Activated CD8-positive, alpha-beta memory T cell treated with anti-CD3 and anti-CD28 coated beads for 4 hours (primary cell): ENCODE measurements around the gene NMNAT2.
"Not testable (repeated sequence)": the region's sequence is repeated elsewhere in the genome, so short reads cannot be mapped to it uniquely, and the experiment has no call there.

Experiments
- DNase-seq, 2 donors: peaks; one replicate each; pipeline ENCODE4 v3.0.0-alpha.2; 2020; ENCODE audit warnings: low read depth in 2 of 2

The NMNAT2 gene

GRCh38 chr1:183417772-183418491, at the start of gene NMNAT2:
Gene NMNAT2 (minus strand): TSS chr1:183418380. CDS start chr1:183418267, 113 bp downstream.
- no peak for DNase-seq

- DNase-seq, result no peak
Measured at GRCh38 chr1:183467687-183468086, 49.5 kb upstream of the NMNAT2 start.

- no peak for DNase-seq
Measured at GRCh38 chr1:183466781-183467180, 48.6 kb upstream of the NMNAT2 start.

GRCh38 chr1:183463566-183463965, 45.4 kb upstream of the NMNAT2 start:
- DNase-seq, result no peak

- DNase-seq, result no peak
Measured at GRCh38 chr1:183461350-183461749, 43.2 kb upstream of the NMNAT2 start.

- DNase-seq, result no peak
Measured at GRCh38 chr1:183460596-183460995, 42.4 kb upstream of the NMNAT2 start.

- no peak for DNase-seq
Measured at GRCh38 chr1:183457449-183457848, 39.3 kb upstream of the NMNAT2 start.

GRCh38 chr1:183456826-183457225, 38.6 kb upstream of the NMNAT2 start:
- no peak for DNase-seq

- no peak for DNase-seq
Measured at GRCh38 chr1:183454377-183454776, 36.2 kb upstream of the NMNAT2 start.

- no peak for DNase-seq
Measured at GRCh38 chr1:183450093-183450492, 31.9 kb upstream of the NMNAT2 start.

GRCh38 chr1:183449223-183449770, 31.1 kb upstream of the NMNAT2 start:
- DNase-seq, result no peak

GRCh38 chr1:183444243-183444642, 26.1 kb upstream of the NMNAT2 start:
- DNase-seq, result no peak

GRCh38 chr1:183443466-183443865, 25.3 kb upstream of the NMNAT2 start:
- no peak for DNase-seq

- DNase-seq, result no peak
Measured at GRCh38 chr1:183443011-183443410, 24.8 kb upstream of the NMNAT2 start.

GRCh38 chr1:183438060-183438459, 19.9 kb upstream of the NMNAT2 start:
- no peak for DNase-seq

- no peak for DNase-seq
Measured at GRCh38 chr1:183435497-183435896, 17.3 kb upstream of the NMNAT2 start.

- DNase-seq, result no peak
Measured at GRCh38 chr1:183433703-183434102, 15.5 kb upstream of the NMNAT2 start.

GRCh38 chr1:183432548-183432875, 14.3 kb upstream of the NMNAT2 start:
- no peak for DNase-seq

GRCh38 chr1:183431840-183432547, 13.8 kb upstream of the NMNAT2 start:
- no peak for DNase-seq

GRCh38 chr1:183427591-183427990, 9.4 kb upstream of the NMNAT2 start:
- DNase-seq, result not testable (repeated sequence)

- no peak for DNase-seq
Measured at GRCh38 chr1:183424691-183425090, 6.5 kb upstream of the NMNAT2 start.

GRCh38 chr1:183423541-183423940, 5.4 kb upstream of the NMNAT2 start:
- DNase-seq, result no peak

- DNase-seq, result no peak
Measured at GRCh38 chr1:183419399-183419798, 1.2 kb upstream of the NMNAT2 start.
